Stimulated activated CD8-positive, alpha-beta memory T cell treated with anti-CD3 and anti-CD28 coated beads, Interleukin-15, amount 100 ng/mL, for 4 hours (primary cell): ENCODE results near the gene CAV3.

ENCODE experiments used
- DNase-seq, 2 donors: peaks; one replicate each; pipeline ENCODE4 v3.0.0-alpha.2; 2020; ENCODE audit warnings: low read depth in 2 of 2

The CAV3 gene

GRCh38 chr3:8734908-8735307 lies 1.3 kb downstream of the CAV3 start:
- no peak for DNase-seq

- no peak for DNase-seq
Observed at GRCh38 chr3:8736436-8736835, 2.8 kb downstream of the CAV3 start.

GRCh38 chr3:8737301-8737700 lies 3.7 kb downstream of the CAV3 start:
- no peak for DNase-seq

GRCh38 chr3:8737823-8738222 lies 4.2 kb downstream of the CAV3 start:
- DNase-seq = no peak

GRCh38 chr3:8738639-8739038 lies 5.0 kb downstream of the CAV3 start:
- no peak for DNase-seq

- no peak for DNase-seq
Observed at GRCh38 chr3:8739757-8740504, 6.3 kb downstream of the CAV3 start.

GRCh38 chr3:8741581-8742261 lies 8.1 kb downstream of the CAV3 start:
- DNase-seq = no peak

- no peak for DNase-seq
Observed at GRCh38 chr3:8743021-8743601, 9.5 kb downstream of the CAV3 start.

- DNase-seq = no peak
Observed at GRCh38 chr3:8743911-8744310, 10.3 kb downstream of the CAV3 start.

- DNase-seq = no peak
Observed at GRCh38 chr3:8745619-8746370, 12.2 kb downstream of the CAV3 start.

GRCh38 chr3:8746780-8747345 lies 13.3 kb downstream of the CAV3 start:
- no peak for DNase-seq

GRCh38 chr3:8749316-8749715 lies 15.7 kb downstream of the CAV3 start:
- DNase-seq = no peak

GRCh38 chr3:8752832-8753231 lies 19.2 kb downstream of the CAV3 start:
- DNase-seq = no peak

GRCh38 chr3:8755097-8755496 lies 21.5 kb downstream of the CAV3 start:
- DNase-seq = no peak

GRCh38 chr3:8755564-8756237 lies 22.1 kb downstream of the CAV3 start:
- no peak for DNase-seq

GRCh38 chr3:8756671-8757070 lies 23.1 kb downstream of the CAV3 start:
- DNase-seq = no peak

GRCh38 chr3:8757551-8758518 lies 24.2 kb downstream of the CAV3 start:
- no peak for DNase-seq

GRCh38 chr3:8759038-8759707 lies 25.6 kb downstream of the CAV3 start:
- DNase-seq = no peak

- DNase-seq = no peak
Observed at GRCh38 chr3:8760091-8760490, 26.5 kb downstream of the CAV3 start.

- no peak for DNase-seq
Observed at GRCh38 chr3:8760506-8760905, 26.9 kb downstream of the CAV3 start.
